CD4-positive, alpha-beta T cell (primary cell): ENCODE measurements around the gene ADAM20. TPM values are rescaled to one million over a fixed set of nuclear protein-coding genes. Genes with fewer than 3 reads are reported as not detected.

ENCODE experiments used
- ATAC-seq: fragments of 200-7000 bp; cut with Tn5 transposase; one replicate; pipeline ENCODE4 v1.10.0; 2022; ENCODE audit warnings: mild to moderate bottlenecking; ENCODE audit not compliant: poor library complexity
- CTCF ChIA-PET: fragments of 350-600 bp; sonication (Branson Sonifier 250); formaldehyde crosslinking; loops from one replicate; lab custom pipeline; 2021; ENCODE audit warnings: antibody characterized with exemption, inconsistent platforms; lab: Charles Lee
- POLR2A ChIA-PET: fragments of 350-600 bp; sonication (Branson Sonifier 250); formaldehyde crosslinking; loops from one replicate; lab custom pipeline; 2021; ENCODE audit warnings: antibody characterized with exemption, inconsistent platforms; lab: Charles Lee
- DNase-seq, 14 experiments: peaks; one replicate each; pipeline ENCODE4 v3.0.0-alpha.2; 2013 to 2020; ENCODE audit warnings: mixed read lengths in 2 of 14
- H3K27ac ChIP-seq, 2 donors: one replicate each; pipeline versions ENCODE4 v1.5.1 to v1.7.0; 2013; ENCODE audit warnings: low read length in 2 of 2, low read depth in 1 of 2, mild to moderate bottlenecking in 1 of 2
- H3K27me3 ChIP-seq, 2 experiments: 1 replicate in 1 of 2; 2 replicates in 1 of 2; pipeline versions ENCODE4 v1.6.1 to v1.7.0; 2013; ENCODE audit warnings: low read length in 2 of 2, control low read depth in 1 of 2, mild to moderate bottlenecking in 1 of 2, moderate library complexity in 1 of 2; ENCODE audit not compliant: insufficient read depth in 2 of 2, control insufficient read depth in 1 of 2
- H3K36me3 ChIP-seq: one replicate; pipeline ENCODE4 v1.6.1; 2013; ENCODE audit warnings: low read length, control low read depth; ENCODE audit not compliant: insufficient read depth
- H3K4me1 ChIP-seq: one replicate; pipeline ENCODE4 v1.6.1; 2013; ENCODE audit warnings: low read length, control low read depth; ENCODE audit not compliant: insufficient read depth
- H3K4me3 ChIP-seq: one replicate; pipeline ENCODE4 v1.5.1; 2013; ENCODE audit warnings: mild to moderate bottlenecking, low read length, moderate library complexity
- H3K9me3 ChIP-seq, 2 experiments: 1 replicate in 1 of 2; 2 replicates in 1 of 2; pipeline versions ENCODE4 v1.6.1 to v1.7.0; 2013; ENCODE audit warnings: low read length in 2 of 2, mild to moderate bottlenecking in 2 of 2, control low read depth in 1 of 2, moderate library complexity in 1 of 2; ENCODE audit not compliant: control insufficient read depth in 1 of 2, insufficient read depth in 1 of 2
- H3K27ac Mint-ChIP-seq: one replicate; pipeline ENCODE4 v1.8.0; 2020; ENCODE audit warnings: mixed read lengths
- H3K27me3 Mint-ChIP-seq: one replicate; pipeline ENCODE4 v1.8.0; 2021; ENCODE audit warnings: mixed read lengths
- H3K36me3 Mint-ChIP-seq: one replicate; pipeline ENCODE4 v1.8.0; 2021; ENCODE audit warnings: low read depth, mixed read lengths
- H3K4me1 Mint-ChIP-seq: one replicate; pipeline ENCODE4 v1.8.0; 2021; ENCODE audit warnings: low read depth, mixed read lengths
- H3K4me3 Mint-ChIP-seq: one replicate; pipeline ENCODE4 v1.8.0; 2020; ENCODE audit warnings: mild to moderate bottlenecking, mixed read lengths
- H3K9me3 Mint-ChIP-seq: one replicate; pipeline ENCODE4 v1.8.0; 2020; ENCODE audit warnings: mixed read lengths
- CTCF ChIP-seq: fragments of 200-600 bp; IDR thresholded peaks from one replicate; pipeline ENCODE4 v1.8.0; 2022; ENCODE audit warnings: antibody characterized with exemption, mild to moderate bottlenecking
- intact Hi-C, 2 experiments: fragments of 100-400 bp; cut with DNase I in 1 of 2; cut with micrococcal nuclease in 1 of 2; formaldehyde crosslinking; loops; one replicate each; pipeline versions ENCODE4 v1.15.1 to v1.9.0; 2023 to 2025; cut with DNase I, micrococcal nuclease
- polyA plus RNA-seq, 2 donors: library from polyadenylated mRNA; unstranded; fragments of 120-200 nt; gene quantifications; one replicate each; pipeline ENCODE4 v1.2.1, GENCODE V29; 2013
- total RNA-seq, 174 experiments: library from RNA in 2 of 174; stranded (reverse) in 2 of 174; gene quantifications; one replicate each; pipeline ENCODE4 v1.2.3 and lab custom pipeline; 2021 to 2026

The ADAM20 gene
- total RNA-seq (under 1 TPM; 0.14 to 0.22 TPM), total RNA-seq (lab: John Stamatoyannopoulos, UW) (0 to 5.2 (median 0.46) reads per million in 172 experiments)
- polyA plus RNA-seq (2013, experiment 1 of 2), result 0.09 TPM
- polyA plus RNA-seq (2013, experiment 2 of 2), result 0.12 TPM

DNA sequence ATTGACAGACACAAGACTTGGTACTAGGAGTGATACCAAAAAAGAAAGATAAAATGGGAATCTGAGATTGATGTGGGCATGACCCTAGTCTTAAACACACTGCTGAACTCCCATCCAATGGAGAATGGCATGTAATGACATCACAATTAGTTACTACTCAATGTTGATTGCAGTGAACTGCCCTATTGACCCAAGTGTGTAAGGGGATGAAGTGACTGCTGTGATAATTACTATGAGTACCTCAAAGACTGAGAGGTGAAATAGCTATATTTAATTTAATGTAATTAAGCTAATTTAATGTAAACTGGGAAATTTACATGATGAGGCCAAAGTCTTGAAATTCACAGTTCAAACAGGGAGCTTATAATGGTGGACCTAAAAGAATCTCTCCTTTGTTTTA lies at the start of gene ADAM20:
Gene ADAM20, minus strand, starts transcription at position 101 of the 400 bp plus-strand sequence. CDS start 10,247 bp downstream, outside the sequence.
- intact Hi-C loops, result no loop called here
- no peak within 1 kb of the TSS for H3K27ac ChIP-seq
- no peaks in the 10 kb centered on the region for H3K4me1 Mint-ChIP-seq
- H3K4me3 Mint-ChIP-seq, result no peak within 1 kb of the TSS
- no peaks in the 10 kb centered on the region for H3K9me3 ChIP-seq
- peaks cover 6% of the 10 kb centered on the region for H3K9me3 Mint-ChIP-seq
- ChIA-PET CTCF (no interaction called here), POLR2A (no interaction called here)
- H3K27me3 Mint-ChIP-seq, result no peaks in the 10 kb centered on the region
- H3K36me3 Mint-ChIP-seq, result peaks cover 49% of the 10 kb centered on the region
- no peak within 1 kb of the TSS for H3K27ac Mint-ChIP-seq
- H3K4me3 ChIP-seq, result no peak within 1 kb of the TSS
- H3K4me1 ChIP-seq, result peaks cover 2% of the 10 kb centered on the region
- DNase-seq (no peak), ATAC-seq (no peak)
- no peak for TF ChIP-seq CTCF
- no peaks in the 10 kb centered on the region for H3K36me3 ChIP-seq
- no peaks in the 10 kb centered on the region for H3K27me3 ChIP-seq

DNA sequence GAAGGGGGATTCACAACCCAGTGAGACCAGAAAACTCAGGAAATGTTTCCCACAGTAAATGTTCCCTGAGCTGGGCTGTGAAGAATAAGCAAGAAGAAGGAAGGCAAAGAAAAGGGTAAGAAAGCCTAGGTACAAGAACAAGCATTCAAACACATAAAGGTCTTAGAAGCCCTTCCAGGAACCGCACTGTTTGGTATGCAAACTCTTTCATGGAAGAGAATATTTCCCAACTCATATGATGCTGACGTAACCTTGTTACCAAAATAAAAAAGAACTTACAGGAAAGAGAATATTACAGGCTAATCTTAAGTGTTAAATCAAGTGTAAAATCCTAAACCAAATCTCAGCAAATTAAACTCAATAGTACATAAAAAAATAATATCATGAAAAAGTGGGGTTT lies 42.1 kb upstream of the ADAM20 start:
- DNase-seq (no peak), ATAC-seq (no peak)
- no peak overlapping the region for H3K27ac ChIP-seq
- peaks cover 82% of the 10 kb centered on the region for H3K36me3 Mint-ChIP-seq
- TF ChIP-seq CTCF, result no peak
- CTCF ChIA-PET, result no interaction called here
- no peaks in the 10 kb centered on the region for H3K4me1 Mint-ChIP-seq
- no peaks in the 10 kb centered on the region for H3K9me3 Mint-ChIP-seq
- H3K36me3 ChIP-seq, result peaks cover 19% of the 10 kb centered on the region
- intact Hi-C loops, result no loop called here
- no peak overlapping the region for H3K4me3 Mint-ChIP-seq
- no peak overlapping the region for H3K27ac Mint-ChIP-seq
- POLR2A ChIA-PET, result no interaction called here
- H3K9me3 ChIP-seq, result no peaks in the 10 kb centered on the region
- no peak overlapping the region for H3K4me3 ChIP-seq
- H3K27me3 Mint-ChIP-seq, result no peaks in the 10 kb centered on the region
- no peaks in the 10 kb centered on the region for H3K4me1 ChIP-seq
- no peaks in the 10 kb centered on the region for H3K27me3 ChIP-seq

DNA sequence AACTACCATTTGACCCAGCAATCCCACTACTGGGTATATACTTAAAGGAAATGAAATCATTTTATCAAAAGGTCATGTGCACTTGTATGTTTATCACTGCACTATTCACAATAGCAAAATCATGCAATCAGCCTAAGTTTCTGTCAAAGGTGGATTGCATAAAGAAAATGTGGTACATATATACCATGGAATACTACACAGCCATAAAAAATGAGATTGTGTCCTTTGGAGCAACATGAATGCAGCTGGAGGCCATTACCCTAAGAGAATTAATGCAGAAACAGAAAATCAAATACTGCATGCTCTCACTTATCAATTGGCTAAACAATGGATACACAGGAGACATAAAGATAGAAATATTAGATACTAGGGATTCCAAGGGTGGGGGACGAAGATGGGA lies 38.2 kb upstream of the ADAM20 start:
- no peaks in the 10 kb centered on the region for H3K9me3 ChIP-seq
- H3K4me1 ChIP-seq, result no peaks in the 10 kb centered on the region
- POLR2A ChIA-PET, result no interaction called here
- Mint-ChIP-seq H3K27ac (no peak overlapping the region), H3K4me1 (peaks cover 28% of the 10 kb centered on the region), H3K27me3 (no peaks in the 10 kb centered on the region), H3K9me3 (no peaks in the 10 kb centered on the region), H3K36me3 (peaks cover 84% of the 10 kb centered on the region), H3K4me3 (no peak overlapping the region)
- H3K36me3 ChIP-seq, result peaks cover 8% of the 10 kb centered on the region
- no peak overlapping the region for H3K4me3 ChIP-seq
- no peak for TF ChIP-seq CTCF
- ATAC-seq (no peak), DNase-seq (no peak)
- CTCF ChIA-PET, result interaction anchor here (1.1 kb wide), 1 partner anchor 227 kb away, joined by 3 read pairs; no protein-coding TSS in a partner anchor
- no peak overlapping the region for H3K27ac ChIP-seq
- no peaks in the 10 kb centered on the region for H3K27me3 ChIP-seq
- intact Hi-C loops, result loop anchor here in 1 of 2 experiments (5.0 kb wide), 1 partner anchor 1474 kb away; no protein-coding TSS in a partner anchor
